ENCODE measurements around the gene SPA17. TPM values are rescaled to one million over a fixed set of nuclear protein-coding genes. Genes with fewer than 3 reads are reported as not detected.

Gene SPA17
- total RNA-seq, 1 donor from 2014 or later: 2.7 TPM

Other genes starting within 250 kb of the SPA17 start
- gene OR8B4, start 249.0 kb upstream of the SPA17 start, total RNA-seq: not detected in 2 replicates
- not detected in 2 replicates for gene OR8B8, start 228.2 kb upstream of the SPA17 start, total RNA-seq
- gene OR8B12, start 130.2 kb upstream of the SPA17 start, total RNA-seq: not detected in 2 replicates
- not detected in 2 replicates for gene OR8A1, start 103.9 kb upstream of the SPA17 start, total RNA-seq
- not detected in 2 replicates for gene PANX3, start 62.5 kb upstream of the SPA17 start, total RNA-seq
- 36.3 and 38.7 TPM in 2 replicates for gene TBRG1, start 51.0 kb upstream of the SPA17 start, total RNA-seq
- 5.2 and 5.5 TPM in 2 replicates for gene SIAE, start 165 bp upstream of the SPA17 start, total RNA-seq
- 5.7 and 5.8 TPM in 2 replicates for gene NRGN, start 66.0 kb downstream of the SPA17 start, total RNA-seq
- gene VSIG2, start 78.4 kb downstream of the SPA17 start, total RNA-seq: 0.18 TPM in 1 of 2 replicates, not detected in the other
- gene ESAM, start 88.4 kb downstream of the SPA17 start, total RNA-seq: 0.50 and 0.73 TPM in 2 replicates
- 11.9 and 12.8 TPM in 2 replicates for gene MSANTD2, start 126.5 kb downstream of the SPA17 start, total RNA-seq
- 6.8 and 8.2 TPM in 2 replicates for gene ROBO3, start 191.5 kb downstream of the SPA17 start, total RNA-seq
- 0.11 and 0.20 TPM in 2 replicates for gene ROBO4, start 224.0 kb downstream of the SPA17 start, total RNA-seq
- not detected in 2 replicates for gene HEPN1, start 245.3 kb downstream of the SPA17 start, total RNA-seq